IMR-90 (cell line): ENCODE data around the gene IL17A. TPM values are rescaled to one million over a fixed set of nuclear protein-coding genes. Genes with fewer than 3 reads are reported as not detected.

ENCODE experiments used
- ATAC-seq: fragments of 200-7000 bp; cut with Tn5 transposase; 2 replicates; pipeline ENCODE4 v1.9.1; 2020; ENCODE audit warnings: low read depth, mild to moderate bottlenecking, moderate library complexity
- BruUV-seq: library from RNA; stranded (reverse); fragments of 400-500 nt; replicated peaks from 2 replicates; lab custom pipeline; 2021; lab: Mats Ljungman, UMichigan
- CTCF ChIA-PET: fragments of 300-600 bp; formaldehyde crosslinking; extraction: SDS; loops from one replicate; lab custom pipeline; 2021; ENCODE audit warnings: antibody characterized with exemption; lab: Yijun Ruan, JAX
- POLR2A ChIA-PET: fragments of 300-600 bp; sonication (Branson Sonifier 250); formaldehyde crosslinking; loops from one replicate; lab custom pipeline; 2022; ENCODE audit warnings: antibody characterized with exemption; ENCODE audit not compliant: unreplicated experiment; lab: Charles Lee
- DNase-seq: peaks from one replicate; pipeline ENCODE4 v3.0.0; 2013
- H2AFZ ChIP-seq: replicated peaks from 2 replicates; pipeline ENCODE3; 2013; ENCODE audit warnings: low read length, mild to moderate bottlenecking; ENCODE audit not compliant: poor library complexity
- H2AK5ac ChIP-seq: 2 replicates; pipeline ENCODE4 v1.6.1; 2013; ENCODE audit warnings: low read depth, low read length, inconsistent platforms
- H2AK9ac ChIP-seq: replicated peaks from 2 replicates; pipeline ENCODE3; 2013; ENCODE audit warnings: mild to moderate bottlenecking, low read depth, low read length, moderate library complexity; ENCODE audit not compliant: poor library complexity
- H2BK120ac ChIP-seq: 2 replicates; pipeline ENCODE4 v1.6.1; 2013; ENCODE audit warnings: low read depth, low read length, inconsistent platforms
- H2BK15ac ChIP-seq: 3 replicates; pipeline ENCODE4 v1.6.1; 2013; ENCODE audit warnings: low read depth, low read length, inconsistent platforms
- H2BK20ac ChIP-seq: 2 replicates; pipeline ENCODE4 v1.6.1; 2013; ENCODE audit warnings: low read depth, mild to moderate bottlenecking, inconsistent platforms, low read length, moderate library complexity
- H2BK5ac ChIP-seq: 2 replicates; pipeline ENCODE4 v1.6.1; 2013; ENCODE audit warnings: mild to moderate bottlenecking, low read depth, low read length, inconsistent platforms; ENCODE audit not compliant: poor library complexity, severe bottlenecking
- H3K14ac ChIP-seq: replicated peaks from 2 replicates; pipeline ENCODE4 v1.6.1; 2013; ENCODE audit warnings: low read depth, low read length, inconsistent platforms
- H3K18ac ChIP-seq: 2 replicates; pipeline ENCODE4 v1.6.1; 2013; ENCODE audit warnings: low read depth, low read length, control low read depth
- H3K23ac ChIP-seq: 2 replicates; pipeline ENCODE4 v1.6.1; 2013; ENCODE audit warnings: low read depth, low read length, inconsistent platforms
- H3K27ac ChIP-seq: 2 replicates; pipeline ENCODE4 v1.5.1; 2013; ENCODE audit warnings: mild to moderate bottlenecking, control low read depth, low read length; ENCODE audit not compliant: insufficient read depth
- H3K27me3 ChIP-seq: 2 replicates; pipeline ENCODE4 v1.6.1; 2013; ENCODE audit warnings: low read length; ENCODE audit not compliant: control insufficient read depth, insufficient read depth
- H3K36me3 ChIP-seq: 2 replicates; pipeline ENCODE4 v1.6.1; 2013; ENCODE audit warnings: low read length, mixed read lengths; ENCODE audit not compliant: control insufficient read depth, insufficient read depth
- H3K4ac ChIP-seq: 2 replicates; pipeline ENCODE4 v1.6.1; 2013; ENCODE audit warnings: low read depth, low read length, inconsistent platforms
- H3K4me1 ChIP-seq: 2 replicates; pipeline ENCODE4 v1.6.1; 2013; ENCODE audit warnings: low read length, mixed read lengths; ENCODE audit not compliant: control insufficient read depth, insufficient read depth
- H3K4me2 ChIP-seq: 2 replicates; pipeline ENCODE4 v1.6.1; 2013; ENCODE audit warnings: low read depth, mild to moderate bottlenecking, control low read depth, low read length, moderate library complexity
- H3K4me3 ChIP-seq: 2 replicates; pipeline ENCODE4 v1.5.1; 2013; ENCODE audit warnings: low read depth, mild to moderate bottlenecking, control low read depth, low read length, moderate library complexity; ENCODE audit not compliant: insufficient read depth
- H3K56ac ChIP-seq: 2 replicates; pipeline ENCODE4 v1.6.1; 2013; ENCODE audit warnings: low read length, inconsistent platforms; ENCODE audit not compliant: insufficient read depth; ENCODE audit errors: extremely low read depth
- H3K79me1 ChIP-seq, 2 experiments: 2 replicates each; pipeline ENCODE4 v1.6.1; 2013; ENCODE audit warnings: low read length in 2 of 2, inconsistent platforms in 1 of 2, low read depth in 1 of 2
- H3K9ac ChIP-seq: 2 replicates; pipeline ENCODE4 v1.6.1; 2013; ENCODE audit warnings: low read depth, low read length, control low read depth
- H3K9me1 ChIP-seq: 2 replicates; pipeline ENCODE4 v1.6.1; 2013; ENCODE audit warnings: low read length, inconsistent platforms; ENCODE audit not compliant: insufficient read depth
- H3K9me3 ChIP-seq: 2 replicates; pipeline ENCODE4 v1.6.1; 2013; ENCODE audit warnings: low read length; ENCODE audit not compliant: control insufficient read depth, insufficient read depth
- H4K20me1 ChIP-seq: 2 replicates; pipeline ENCODE4 v1.6.1; 2013; ENCODE audit warnings: low read length, inconsistent platforms; ENCODE audit not compliant: insufficient read depth
- H4K5ac ChIP-seq: 2 replicates; pipeline ENCODE4 v1.6.1; 2013; ENCODE audit warnings: mild to moderate bottlenecking, low read depth, low read length, control low read depth
- H4K8ac ChIP-seq, 2 experiments: 2 replicates each; pipeline ENCODE4 v1.6.1; 2013; ENCODE audit warnings: low read depth in 2 of 2, low read length in 2 of 2, control low read depth in 1 of 2, inconsistent platforms in 1 of 2
- H4K91ac ChIP-seq: 2 replicates; pipeline ENCODE4 v1.6.1; 2013; ENCODE audit warnings: low read depth, low read length, inconsistent platforms; ENCODE audit not compliant: insufficient read depth
- FOS ChIP-seq: fragments of 150-350 bp; IDR thresholded peaks from 2 replicates; pipeline ENCODE4 v1.6.1; 2016; ENCODE audit warnings: low read depth, low read length
- MAFK ChIP-seq: IDR thresholded peaks from 2 replicates; pipeline ENCODE4 v1.6.1; 2012; ENCODE audit warnings: low read depth, low read length, improper control_type of control experiment
- MAZ ChIP-seq: IDR thresholded peaks from 2 replicates; pipeline ENCODE4 v1.6.1; 2012; ENCODE audit warnings: low read depth, mild to moderate bottlenecking, low read length, improper control_type of control experiment, moderate library complexity, borderline replicate concordance
- POLR2A ChIP-seq: IDR thresholded peaks from 2 replicates; pipeline ENCODE4 v1.6.1; 2012; ENCODE audit warnings: mild to moderate bottlenecking, low read depth, low read length
- RAD21 ChIP-seq: IDR thresholded peaks from 2 replicates; pipeline ENCODE4 v1.6.1; 2012; ENCODE audit warnings: low read length, improper control_type of control experiment
- SMC3 ChIP-seq: fragments of 150-350 bp; IDR thresholded peaks from 2 replicates; pipeline ENCODE4 v1.6.1; 2016; ENCODE audit warnings: low read depth, mild to moderate bottlenecking, antibody characterized with exemption, low read length, moderate library complexity
- USF2 ChIP-seq: fragments of 150-350 bp; IDR thresholded peaks from 2 replicates; pipeline ENCODE4 v1.6.1; 2017; ENCODE audit warnings: mild to moderate bottlenecking, antibody characterized with exemption, low read length, low read depth
- WGBS, 2 experiments: methylation state at CpG; one replicate each; pipeline versions ENCODE4 v1.1.5 to v1.1.7; 2013; ENCODE audit warnings: missing lambda C conversion rate in 2 of 2; ENCODE audit not compliant: insufficient read length in 1 of 2; ENCODE audit errors: extremely low coverage in 2 of 2; 5-methylcytosine and 5-hydroxymethylcytosine counted together
- dilution Hi-C: fragments of 300-500 bp; cut with HindIII; formaldehyde crosslinking; loops from one replicate; pipeline ENCODE4 v1.14.3; 2018; ENCODE audit warnings: low sequenced_read_pairs; ENCODE audit not compliant: unreplicated experiment
- in situ Hi-C: fragments of 300-500 bp; cut with MboI; formaldehyde crosslinking; loops from 3 replicates; pipeline ENCODE4 v1.14.3; 2019; ENCODE audit warnings: low sequenced_read_pairs, inconsistent platforms, mixed read lengths
- intact Hi-C: fragments of 100-400 bp; cut with micrococcal nuclease; formaldehyde crosslinking; loops from 2 replicates; pipeline ENCODE4 v1.10.0; 2022
- polyA plus RNA-seq, 3 experiments: library from polyadenylated mRNA; depleted of rRNA; stranded (reverse); fragments of >200 nt; gene quantifications; 2 replicates each; pipeline ENCODE4 v1.2.3, GENCODE V29; 2012; ENCODE audit warnings: low replicate concordance in 1 of 3
- total RNA-seq: library from RNA; depleted of rRNA; stranded (reverse); fragments of >200 nt; gene quantifications from 2 replicates; pipeline ENCODE4 v1.2.3, GENCODE V29; 2012

The IL17A gene
- total and polyA plus RNA-seq, 2 of the 4 experiments (the other 2 are of a cell fraction): not detected

GRCh38 chr6:52183131-52183713 lies 3.0 kb upstream of the IL17A start:
- Histone ChIP-seq H4K5ac (no peak overlapping the region), H3K18ac (no peak overlapping the region), H4K91ac (no peak overlapping the region), H2BK15ac (no peak overlapping the region), H4K20me1 (no peaks in the 10 kb centered on the region), H2BK120ac (no peak overlapping the region), H4K8ac (no peak overlapping the region), H2AK5ac (no peak overlapping the region), H3K4me2 (no peak overlapping the region), H3K27me3 (peaks cover 3% of the 10 kb centered on the region; the same call in 1 of the 2 replicates), H2BK20ac (no peak overlapping the region), H3K9me1 (no peaks in the 10 kb centered on the region), H3K36me3 (no peaks in the 10 kb centered on the region), H2BK5ac (no peak overlapping the region), H2AFZ (no peak overlapping the region), H3K56ac (no peak overlapping the region), H2AK9ac (no peak overlapping the region), H3K23ac (no peak overlapping the region), H3K4ac (no peak overlapping the region), H3K14ac (no peak overlapping the region), H3K9ac (no peak overlapping the region), H3K4me3 (no peak overlapping the region), H3K27ac (no peak overlapping the region), H3K79me1 (no peaks in the 10 kb centered on the region), H3K9me3 (no peaks in the 10 kb centered on the region), H3K4me1 (no peaks in the 10 kb centered on the region)
- in situ Hi-C loops: no loop called here
- dilution Hi-C loops: no loop called here
- no TSS peak for BruUV-seq
- WGBS, 2 experiments: 0% methylated on average over 2 of the region's 3 CpGs; no CpG with 5 or more reads in 1 of the 2 experiments
- DNase-seq: no peak
- CTCF ChIA-PET: interaction anchor here (0.5 kb wide), 1 partner anchor 82 kb away, joined by 3 read pairs; no protein-coding TSS in a partner anchor
- POLR2A ChIA-PET: no interaction called here
- no peak for ATAC-seq
- intact Hi-C loops: no loop called here
- TF ChIP-seq RAD21 (no peak), MAFK (no peak), FOS (no peak), USF2 (no peak), SMC3 (no peak), POLR2A (no peak), MAZ (no peak)
